GM12872 (cell line): ENCODE data around the gene SORCS1.

Source experiments
- TF ChIP-seq, protein P1 (sequence below): IDR thresholded peaks from 3 replicates; pipeline ENCODE4 v1.5.1; 2011; ENCODE audit warnings: low read depth, mild to moderate bottlenecking, low read length, moderate library complexity; ENCODE audit not compliant: insufficient read depth

Gene SORCS1

DNA sequence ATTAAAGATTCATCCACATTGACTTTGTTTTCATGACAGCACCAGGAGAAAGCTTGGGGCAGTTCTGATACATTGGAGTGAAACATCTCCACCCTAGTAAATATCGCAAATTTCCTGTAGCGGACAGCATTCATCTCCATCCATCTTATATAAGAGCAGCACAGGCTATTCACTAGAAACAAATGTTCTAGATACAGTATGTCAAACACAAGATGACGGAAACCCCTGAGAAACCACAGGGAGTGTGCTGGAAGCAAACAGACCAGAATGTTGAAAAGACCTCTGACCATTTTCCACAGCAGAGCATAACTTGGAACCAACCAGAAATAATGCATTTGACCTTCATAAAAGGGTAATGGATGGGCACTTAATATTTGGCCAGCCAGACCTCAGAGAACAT lies 343.9 kb downstream of the SORCS1 start:
- TF ChIP-seq, protein P1, sequence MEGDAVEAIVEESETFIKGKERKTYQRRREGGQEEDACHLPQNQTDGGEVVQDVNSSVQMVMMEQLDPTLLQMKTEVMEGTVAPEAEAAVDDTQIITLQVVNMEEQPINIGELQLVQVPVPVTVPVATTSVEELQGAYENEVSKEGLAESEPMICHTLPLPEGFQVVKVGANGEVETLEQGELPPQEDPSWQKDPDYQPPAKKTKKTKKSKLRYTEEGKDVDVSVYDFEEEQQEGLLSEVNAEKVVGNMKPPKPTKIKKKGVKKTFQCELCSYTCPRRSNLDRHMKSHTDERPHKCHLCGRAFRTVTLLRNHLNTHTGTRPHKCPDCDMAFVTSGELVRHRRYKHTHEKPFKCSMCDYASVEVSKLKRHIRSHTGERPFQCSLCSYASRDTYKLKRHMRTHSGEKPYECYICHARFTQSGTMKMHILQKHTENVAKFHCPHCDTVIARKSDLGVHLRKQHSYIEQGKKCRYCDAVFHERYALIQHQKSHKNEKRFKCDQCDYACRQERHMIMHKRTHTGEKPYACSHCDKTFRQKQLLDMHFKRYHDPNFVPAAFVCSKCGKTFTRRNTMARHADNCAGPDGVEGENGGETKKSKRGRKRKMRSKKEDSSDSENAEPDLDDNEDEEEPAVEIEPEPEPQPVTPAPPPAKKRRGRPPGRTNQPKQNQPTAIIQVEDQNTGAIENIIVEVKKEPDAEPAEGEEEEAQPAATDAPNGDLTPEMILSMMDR = no peak

DNA sequence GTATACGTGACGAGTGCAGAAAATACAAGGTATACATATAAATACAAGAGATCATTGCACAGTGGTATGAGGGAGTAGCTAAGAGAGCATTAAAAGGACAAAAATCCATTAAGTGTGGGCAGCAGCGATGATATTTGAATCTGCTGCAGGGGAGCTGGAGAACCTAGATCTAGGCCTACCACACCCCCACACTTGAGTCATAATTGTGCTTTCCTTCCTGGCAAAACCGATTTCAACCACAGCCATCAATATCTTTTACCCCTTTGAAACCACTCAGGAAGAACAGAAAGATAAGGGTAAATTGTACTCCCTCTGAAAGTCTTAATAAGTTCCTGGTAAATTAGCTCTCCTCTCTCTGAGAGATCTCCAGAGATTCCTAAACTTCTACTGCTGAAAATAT lies 345.0 kb downstream of the SORCS1 start:
- TF ChIP-seq, protein P1 = no peak

DNA sequence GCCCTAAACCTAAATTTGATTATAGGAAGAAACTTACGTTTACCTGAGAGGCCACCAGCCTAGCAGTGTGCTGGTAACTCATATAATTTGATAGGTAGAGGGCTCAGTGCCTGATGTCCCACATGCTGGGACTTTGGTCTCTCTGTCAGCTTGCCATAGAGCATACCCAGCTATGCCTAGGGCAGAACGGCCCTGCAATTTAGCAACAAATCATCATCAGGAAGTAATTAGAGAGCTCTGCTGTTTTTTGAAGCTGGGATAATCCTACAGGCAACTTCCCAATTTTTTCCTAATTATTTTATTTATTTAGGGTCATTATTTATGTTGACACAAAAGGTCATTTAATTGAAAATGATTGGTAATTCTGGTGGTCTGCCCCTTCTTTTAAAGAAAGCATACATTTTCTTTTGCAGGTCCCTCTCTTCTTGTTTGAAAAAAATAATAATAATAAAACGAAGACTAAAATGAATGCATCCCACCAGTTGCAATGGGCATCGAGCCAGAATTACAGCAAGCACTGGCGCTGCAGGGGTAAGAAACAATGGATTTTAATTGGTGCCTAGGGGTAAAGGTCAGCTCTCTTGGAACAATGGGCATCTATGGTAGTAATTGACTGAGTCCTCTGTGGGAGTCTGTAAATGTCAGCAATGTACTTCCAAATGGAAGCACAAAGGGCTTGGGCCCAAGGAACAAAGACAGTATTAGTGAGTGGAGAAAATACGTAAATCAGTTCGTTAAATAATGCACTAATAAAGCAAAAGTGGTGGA lies 348.0 kb downstream of the SORCS1 start:
- TF ChIP-seq, protein P1 = no peak

DNA sequence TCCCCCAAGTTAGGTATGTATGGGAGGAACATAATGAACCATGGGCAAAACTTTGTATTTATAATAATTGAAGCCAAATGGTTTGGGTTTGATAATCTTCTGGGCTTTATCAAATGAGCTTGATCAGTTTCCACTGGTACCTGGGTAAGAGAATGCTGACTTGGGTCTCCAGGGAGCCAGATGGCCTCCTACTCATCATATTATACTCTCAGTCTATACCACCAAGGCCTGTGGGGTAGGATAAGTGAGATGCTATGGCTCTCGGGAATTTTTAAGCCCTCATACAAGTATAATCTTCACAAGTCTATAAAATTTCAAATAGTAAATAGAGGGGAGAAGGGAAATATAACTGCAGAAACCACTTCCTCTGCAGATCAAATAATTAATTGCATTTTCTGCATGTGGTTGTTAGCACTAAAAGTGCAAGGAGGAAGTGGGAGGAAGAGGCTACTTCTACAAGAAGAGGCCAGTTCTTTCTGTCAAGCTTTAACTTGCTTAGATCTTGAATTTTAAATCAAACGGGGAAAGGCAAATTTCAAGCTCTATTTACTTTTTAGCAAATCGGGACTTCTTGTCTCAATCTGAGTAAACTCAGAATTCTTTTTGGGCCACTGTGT lies 349.0 kb downstream of the SORCS1 start:
- TF ChIP-seq, protein P1 = no peak

DNA sequence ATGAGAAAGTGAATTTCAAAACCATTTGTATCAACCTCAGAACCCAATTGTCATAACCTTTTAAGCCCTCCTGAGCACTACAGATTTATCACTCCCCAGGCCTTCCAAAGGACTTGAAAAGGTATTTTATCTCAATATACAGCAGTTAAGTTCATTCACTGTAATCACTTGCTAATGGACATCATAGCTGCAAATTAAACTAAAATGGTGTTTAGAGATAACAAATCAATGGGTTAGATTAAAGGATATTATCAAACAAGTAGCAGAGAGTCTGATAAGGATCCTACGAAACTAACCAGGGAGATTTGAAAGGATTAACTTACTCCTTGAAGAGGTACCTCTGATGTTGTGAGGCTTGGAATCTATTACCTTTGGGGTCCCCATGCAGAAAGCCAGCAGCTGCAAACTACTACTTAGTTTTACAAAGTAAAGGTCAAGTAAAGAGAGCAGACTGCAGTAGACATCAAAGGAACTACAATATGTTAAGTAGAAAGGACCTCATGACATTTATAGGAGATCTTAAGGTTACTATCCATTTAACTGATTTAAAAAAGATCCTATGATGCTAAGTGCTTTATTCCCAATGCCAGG lies 359.4 kb downstream of the SORCS1 start:
- TF ChIP-seq, protein P1 = no peak

DNA sequence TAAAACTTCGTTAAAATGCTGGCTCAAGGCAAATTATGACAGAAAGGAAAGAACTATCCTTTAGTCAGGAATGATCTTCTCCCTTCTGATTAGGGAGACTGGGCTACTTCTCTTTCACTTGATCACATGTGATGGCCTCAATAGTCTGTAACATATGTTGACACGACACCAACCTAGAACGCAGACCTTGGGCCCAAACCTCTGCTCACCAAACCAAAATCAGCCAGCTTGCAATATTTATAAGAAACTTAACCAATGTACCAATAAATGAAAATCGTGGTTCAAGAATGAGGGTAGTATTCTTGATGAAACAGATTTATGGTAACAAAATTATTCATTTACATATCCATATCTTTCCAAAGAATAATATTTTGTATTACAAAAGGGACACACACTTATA lies 361.6 kb downstream of the SORCS1 start:
- TF ChIP-seq, protein P1 = no peak

DNA sequence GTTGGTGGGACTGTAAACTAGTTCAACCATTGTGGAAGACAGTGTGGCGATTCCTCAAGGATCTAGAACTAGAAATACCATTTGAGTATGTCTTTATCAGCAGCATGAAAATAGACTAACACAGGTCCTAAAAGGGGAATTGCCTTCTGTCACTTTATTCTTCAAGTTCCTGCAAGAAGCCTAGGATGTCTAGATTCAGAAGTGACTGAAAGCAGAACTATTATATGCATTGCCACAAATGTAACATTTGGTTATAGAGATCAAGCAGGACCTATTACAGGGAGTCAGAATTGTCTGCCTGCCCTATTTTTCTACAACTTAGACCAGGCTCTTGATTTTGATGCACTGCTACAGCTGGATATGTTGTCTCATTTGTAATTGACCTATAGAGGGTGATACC lies 364.7 kb downstream of the SORCS1 start:
- TF ChIP-seq, protein P1 = no peak
